ENCODE results near the gene ATM.

Gene ATM

GRCh38 chr11:108213784-108214183 lies 9.1 kb upstream of the ATM start:
- no peaks in the 10 kb centered on the region for H3K9me3 ChIP-seq

GRCh38 chr11:108216988-108217387 lies 5.9 kb upstream of the ATM start:
- no peak for TF ChIP-seq CTCF (IDR thresholded peaks at IDR 0.05)
- Histone ChIP-seq H3K36me3 (peaks cover 6% of the 10 kb centered on the region), H3K4me1 (ENCODE audit: control insufficient read depth in 1 of 2, insufficient read depth in 1 of 2, low read depth in 1 of 2, low read length in 1 of 2) (peaks cover 19 to 25% of the 10 kb centered on the region in 2 experiments), H3K9me3 (no peaks in the 10 kb centered on the region), H3K4me3 (ENCODE audit: low read depth in 1 of 2, low read length in 1 of 2) (no peak overlapping the region), H3K27me3 (no peaks in the 10 kb centered on the region), H3K27ac (no peak overlapping the region)

More at GRCh38 chr11:108213784-108214183, 9.1 kb upstream of the ATM start:
- Histone ChIP-seq H3K27ac (no peak overlapping the region), H3K27me3 (no peaks in the 10 kb centered on the region), H3K36me3 (peaks cover 10% of the 10 kb centered on the region), H3K4me3 (ENCODE audit: low read depth in 1 of 2, low read length in 1 of 2) (no peak overlapping the region), H3K4me1 (ENCODE audit: control insufficient read depth in 1 of 2, insufficient read depth in 1 of 2, low read depth in 1 of 2, low read length in 1 of 2) (no peaks in the 10 kb centered on the region)
- no peak for TF ChIP-seq CTCF (IDR thresholded peaks at IDR 0.05)

GRCh38 chr11:108218455-108218854 lies 4.4 kb upstream of the ATM start:
- TF ChIP-seq CTCF (IDR thresholded peaks at IDR 0.05) = no peak

GRCh38 chr11:108218912-108219783 lies 3.7 kb upstream of the ATM start:
- H3K27me3 ChIP-seq = no peaks in the 10 kb centered on the region

More at GRCh38 chr11:108218455-108218854, 4.4 kb upstream of the ATM start:
- Histone ChIP-seq H3K27me3 (no peaks in the 10 kb centered on the region), H3K9me3 (no peaks in the 10 kb centered on the region), H3K4me1 (ENCODE audit: control insufficient read depth in 1 of 2, insufficient read depth in 1 of 2, low read depth in 1 of 2, low read length in 1 of 2) (peaks cover 26% of the 10 kb centered on the region in 2 experiments), H3K4me3 (ENCODE audit: low read depth in 1 of 2, low read length in 1 of 2) (no peak overlapping the region), H3K36me3 (peaks cover 6% of the 10 kb centered on the region), H3K27ac (no peak overlapping the region)

GRCh38 chr11:108220721-108221336 lies 2.0 kb upstream of the ATM start:
- TF ChIP-seq CTCF (IDR thresholded peaks at IDR 0.05) = no peak
- H3K4me3 ChIP-seq (ENCODE audit: low read depth in 1 of 2, low read length in 1 of 2) = peak overlapping the region; percentile 85 to 97
- peak overlapping the region; percentile 96 for H3K27ac ChIP-seq
- no peaks in the 10 kb centered on the region for H3K36me3 ChIP-seq
- no peaks in the 10 kb centered on the region for H3K9me3 ChIP-seq
- H3K27me3 ChIP-seq = no peaks in the 10 kb centered on the region
- peaks cover 50% of the 10 kb centered on the region in 2 experiments for H3K4me1 ChIP-seq (ENCODE audit: control insufficient read depth in 1 of 2, insufficient read depth in 1 of 2, low read depth in 1 of 2, low read length in 1 of 2)

More at GRCh38 chr11:108218912-108219783, 3.7 kb upstream of the ATM start:
- Histone ChIP-seq H3K4me1 (ENCODE audit: control insufficient read depth in 1 of 2, insufficient read depth in 1 of 2, low read depth in 1 of 2, low read length in 1 of 2) (peaks cover 33% of the 10 kb centered on the region in 2 experiments), H3K4me3 (ENCODE audit: low read depth in 1 of 2, low read length in 1 of 2) (no peak overlapping the region), H3K36me3 (peaks cover 1% of the 10 kb centered on the region), H3K9me3 (no peaks in the 10 kb centered on the region), H3K27ac (peak overlapping the region; percentile 8)
- TF ChIP-seq CTCF (IDR thresholded peaks at IDR 0.05) = no peak
